Skin epidermis (tissue), 12 donors: ENCODE results near the gene EMSY.

Experiments used
- H3K27ac ChIP-seq, 21 experiments: fragments of 200-600 bp; sonication (generic) in 11 of 21; one replicate each; pipeline ENCODE4 v1.5.0; 2020; ENCODE audit warnings: mild to moderate bottlenecking in 3 of 21, inconsistent platforms in 2 of 21, moderate library complexity in 2 of 21
- H3K4me3 ChIP-seq, 7 experiments: fragments of 200-600 bp; sonication (generic) in 2 of 7; one replicate each; pipeline ENCODE4 v1.5.0; 2020; ENCODE audit warnings: inconsistent platforms in 2 of 7, mild to moderate bottlenecking in 2 of 7, moderate library complexity in 1 of 7

The EMSY gene

DNA sequence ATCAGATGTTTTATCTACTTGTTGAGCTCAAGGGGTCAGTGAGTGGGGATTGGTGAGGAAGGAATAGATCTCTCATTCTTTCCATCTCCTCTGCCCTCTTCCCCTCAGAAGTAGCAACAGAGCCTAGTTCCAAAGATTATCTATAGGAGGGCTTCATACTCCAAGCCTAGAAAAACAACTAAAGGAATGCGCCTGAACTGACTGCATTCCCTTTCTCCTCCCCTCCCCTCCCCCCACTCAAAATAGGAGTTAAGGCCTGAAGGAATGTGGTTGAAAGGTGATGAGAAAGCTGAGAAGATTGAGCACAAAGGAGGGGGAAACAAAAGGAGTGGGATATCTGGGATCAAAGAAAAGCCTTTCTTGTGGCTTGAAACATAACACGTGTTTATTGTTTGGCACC lies 10.5 kb downstream of the EMSY start:
- Histone ChIP-seq H3K27ac (no peak overlapping the region), H3K4me3 (no peak overlapping the region)

DNA sequence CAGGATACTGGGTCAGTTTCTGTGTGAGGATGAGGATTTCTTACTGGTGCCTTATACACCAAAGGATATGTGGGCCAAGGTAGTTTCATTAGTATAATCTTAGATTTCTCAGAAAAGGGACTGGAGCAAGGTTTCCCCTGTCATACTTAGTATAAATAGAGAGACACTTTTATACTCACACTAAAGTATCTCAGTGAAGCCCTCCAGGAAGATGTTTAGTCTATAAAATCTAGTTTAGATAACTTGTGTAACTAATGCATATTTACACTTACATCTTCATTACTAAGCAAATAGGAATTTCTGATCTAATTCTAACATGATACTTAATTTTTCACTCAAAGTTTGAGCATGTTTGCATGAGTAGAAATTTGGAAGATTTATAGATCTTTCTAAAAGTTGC lies 11.1 kb downstream of the EMSY start:
- Histone ChIP-seq H3K27ac (no peak overlapping the region), H3K4me3 (no peak overlapping the region)

DNA sequence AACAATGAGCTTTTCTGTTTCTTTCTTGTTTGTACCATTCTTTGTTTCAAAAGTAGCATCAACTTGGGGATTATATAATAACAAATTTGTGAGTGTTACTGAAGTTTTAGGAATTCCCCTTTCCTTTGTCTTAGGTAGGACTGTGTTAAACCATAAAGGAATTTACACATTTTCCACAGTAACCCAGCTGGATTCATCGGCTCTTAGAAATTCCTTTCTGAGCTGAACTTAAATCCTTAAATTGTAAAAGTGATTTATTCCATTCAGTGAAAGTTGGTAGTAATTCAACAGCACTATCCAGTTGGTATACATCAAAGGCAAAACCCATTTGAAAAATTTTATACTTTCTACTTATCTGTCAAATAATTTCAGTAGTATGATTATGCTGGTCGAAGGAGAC lies 11.8 kb downstream of the EMSY start:
- no peak overlapping the region for H3K4me3 ChIP-seq
- H3K27ac ChIP-seq, result no peak overlapping the region

DNA sequence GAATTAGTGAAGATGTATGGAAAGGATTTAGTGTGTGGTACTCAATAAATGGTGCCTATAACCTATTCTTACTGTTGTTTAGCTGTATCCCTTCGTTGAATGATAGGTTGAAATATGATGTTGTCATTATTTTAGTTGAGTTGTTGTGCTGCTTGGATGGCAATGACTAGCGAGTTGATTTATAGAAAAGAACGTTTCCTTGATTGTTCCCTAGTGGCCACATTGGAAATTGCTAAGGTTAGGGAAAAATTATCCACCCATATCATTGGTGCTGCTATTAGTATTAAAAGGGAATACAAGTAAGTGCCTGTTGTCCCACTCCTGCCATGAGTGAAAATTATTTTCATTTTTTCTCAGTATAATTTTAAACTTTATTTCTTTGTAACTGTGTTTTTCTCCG lies 14.5 kb downstream of the EMSY start:
- H3K27ac ChIP-seq, result no peak overlapping the region
- no peak overlapping the region for H3K4me3 ChIP-seq

DNA sequence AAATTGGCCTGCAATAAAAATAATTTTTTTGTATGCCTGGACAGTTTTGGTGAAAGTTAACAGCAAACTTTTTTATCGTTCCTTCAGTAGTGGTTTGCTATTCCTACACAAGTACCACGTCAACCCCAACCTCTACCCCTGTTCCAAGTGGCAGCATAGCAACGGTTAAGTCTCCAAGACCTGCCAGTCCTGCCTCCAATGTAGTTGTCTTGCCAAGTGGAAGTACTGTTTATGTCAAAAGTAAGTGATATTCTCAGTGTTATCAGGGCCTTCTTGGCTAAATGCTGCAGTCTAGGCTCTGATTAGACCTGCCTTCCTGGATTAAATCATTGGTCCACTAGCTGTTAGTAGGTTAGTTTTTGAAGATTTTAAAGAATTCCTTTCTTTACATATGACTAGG lies 15.0 kb downstream of the EMSY start:
- no peak overlapping the region for H3K4me3 ChIP-seq
- H3K27ac ChIP-seq, result no peak overlapping the region

DNA sequence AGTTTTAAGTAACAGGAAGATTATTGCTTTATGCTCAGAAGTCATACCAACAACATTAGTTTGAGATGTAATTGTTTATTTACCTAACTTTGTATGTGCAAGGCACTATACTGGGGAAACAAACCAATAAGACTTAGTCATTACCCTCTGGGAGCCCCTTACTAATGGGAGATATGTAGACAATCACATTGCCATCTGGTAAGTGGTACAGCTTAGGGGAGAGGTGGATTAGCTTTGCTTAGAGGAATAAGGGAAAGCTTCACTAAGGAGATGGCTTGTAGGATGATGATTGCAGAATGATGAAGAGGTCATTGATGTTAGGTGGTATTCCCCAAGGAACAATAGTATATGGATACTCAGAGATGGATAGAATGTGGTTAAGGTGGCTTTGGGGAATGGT lies 17.5 kb downstream of the EMSY start:
- Histone ChIP-seq H3K4me3 (no peak overlapping the region), H3K27ac (no peak overlapping the region)

DNA sequence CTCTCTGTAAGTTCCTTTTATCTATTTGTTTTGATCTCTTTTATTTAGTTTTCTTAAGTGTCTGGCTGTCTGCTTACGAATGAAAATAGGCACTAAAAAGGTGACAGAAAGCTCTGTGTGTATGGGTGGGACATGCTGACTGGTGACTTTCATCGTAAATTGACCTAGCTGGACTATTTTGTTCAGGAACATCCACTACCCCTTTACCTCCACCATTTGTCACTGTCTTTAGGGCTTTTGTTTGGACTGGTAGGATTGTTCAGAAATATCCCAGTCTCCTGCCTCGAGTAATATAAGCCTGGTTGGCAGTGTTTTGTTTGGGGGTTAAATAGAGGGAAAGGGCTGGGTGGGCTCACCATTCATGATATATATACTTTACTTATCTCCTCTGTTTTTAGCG lies 20.9 kb downstream of the EMSY start:
- Histone ChIP-seq H3K27ac (no peak overlapping the region), H3K4me3 (no peak overlapping the region)

DNA sequence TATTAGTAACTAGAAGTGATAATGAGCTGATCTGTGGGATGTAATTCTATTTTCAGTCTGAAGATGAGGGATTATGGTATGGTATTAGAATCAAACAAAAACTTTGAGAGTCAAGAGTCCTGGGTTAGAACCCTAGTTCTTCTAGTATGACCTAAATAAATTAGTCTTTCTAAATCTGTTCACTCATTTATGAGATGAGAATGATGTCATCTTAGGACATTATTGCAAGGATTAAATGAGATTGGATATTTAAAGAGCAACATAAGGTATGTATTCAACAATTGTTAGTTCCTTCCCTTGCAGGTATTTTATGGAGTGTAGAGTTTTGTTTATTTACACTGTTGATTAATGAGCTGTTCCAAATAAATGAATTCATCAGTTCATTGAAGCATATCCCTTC lies 21.8 kb downstream of the EMSY start:
- Histone ChIP-seq H3K4me3 (no peak overlapping the region), H3K27ac (no peak overlapping the region)

DNA sequence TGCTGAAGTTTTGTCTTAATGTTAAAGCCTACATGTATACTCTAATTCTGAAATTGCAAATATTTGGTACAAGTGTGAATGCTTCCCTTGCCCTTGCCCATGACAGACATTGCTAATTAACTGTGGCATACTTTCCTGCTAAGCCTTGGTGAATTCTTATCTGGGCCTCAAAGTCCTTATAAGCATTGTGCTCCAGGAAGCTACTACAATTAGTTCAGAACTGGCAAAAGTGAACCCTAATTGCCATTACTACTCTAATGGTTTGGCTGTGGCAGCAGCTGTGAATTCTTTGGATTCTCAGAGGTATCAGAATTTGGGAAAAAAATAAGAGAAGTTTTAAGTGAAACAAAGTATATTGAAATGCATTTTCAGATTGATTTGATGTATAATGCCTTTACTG lies 24.3 kb downstream of the EMSY start:
- no peak overlapping the region for H3K27ac ChIP-seq
- no peak overlapping the region for H3K4me3 ChIP-seq

DNA sequence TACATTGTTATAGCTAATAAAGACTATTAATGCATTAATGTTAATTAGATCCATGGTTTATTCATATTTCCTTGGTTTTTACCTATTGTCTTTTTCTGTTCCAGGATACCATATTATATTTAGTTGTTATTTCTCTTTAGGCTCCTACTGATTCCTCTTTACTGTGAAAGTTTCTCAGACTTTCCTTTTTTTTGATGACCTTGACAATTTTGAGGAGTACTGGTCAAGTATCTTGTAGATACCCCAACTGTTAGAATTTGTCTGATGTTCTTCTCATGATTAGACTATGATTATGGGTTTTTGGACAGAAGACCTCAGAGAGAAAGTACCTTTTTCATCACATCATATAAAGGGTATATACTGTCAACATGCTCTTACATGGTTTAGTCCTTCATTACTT lies 26.6 kb downstream of the EMSY start:
- Histone ChIP-seq H3K27ac (no peak overlapping the region), H3K4me3 (no peak overlapping the region)

DNA sequence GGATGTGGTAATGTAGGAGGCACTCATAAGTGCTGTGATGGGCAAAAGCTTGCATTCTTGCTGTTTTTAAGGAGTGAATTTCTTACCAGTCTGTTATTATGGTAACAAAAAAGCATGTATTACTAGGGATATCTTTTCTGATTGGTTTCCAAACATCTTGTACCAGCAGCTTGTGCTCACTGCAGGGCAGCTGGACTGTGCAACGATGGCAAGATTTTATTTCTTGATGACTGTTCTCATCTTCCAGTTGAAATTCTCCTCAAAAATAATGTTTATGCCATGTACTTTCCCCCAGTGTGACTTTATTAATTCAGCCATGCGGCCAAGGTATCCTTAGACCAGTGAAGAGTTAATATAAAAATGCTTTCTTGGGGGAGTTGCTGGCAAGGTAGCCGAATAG lies 35.4 kb downstream of the EMSY start:
- Histone ChIP-seq H3K27ac (no peak overlapping the region), H3K4me3 (no peak overlapping the region)

DNA sequence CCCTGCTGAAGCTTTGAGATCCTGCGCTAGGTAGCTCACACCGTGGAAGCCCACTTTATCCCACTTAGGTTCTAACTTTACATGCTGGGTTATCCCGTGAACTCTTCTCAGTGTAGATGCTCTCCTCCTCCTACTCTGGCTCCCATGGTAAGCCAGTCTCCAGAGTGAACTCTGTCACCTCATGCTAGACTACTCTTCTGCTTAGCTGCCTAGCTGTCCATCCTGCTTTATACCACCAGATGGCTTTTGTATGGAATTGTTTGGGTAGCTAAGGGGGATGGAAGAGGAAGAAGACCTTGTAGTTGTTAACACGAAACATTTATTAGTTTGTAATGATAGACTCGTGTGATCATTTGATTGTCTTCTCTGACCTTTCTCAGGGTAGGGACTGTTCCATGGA lies 46.8 kb downstream of the EMSY start:
- no peak overlapping the region for H3K27ac ChIP-seq

DNA sequence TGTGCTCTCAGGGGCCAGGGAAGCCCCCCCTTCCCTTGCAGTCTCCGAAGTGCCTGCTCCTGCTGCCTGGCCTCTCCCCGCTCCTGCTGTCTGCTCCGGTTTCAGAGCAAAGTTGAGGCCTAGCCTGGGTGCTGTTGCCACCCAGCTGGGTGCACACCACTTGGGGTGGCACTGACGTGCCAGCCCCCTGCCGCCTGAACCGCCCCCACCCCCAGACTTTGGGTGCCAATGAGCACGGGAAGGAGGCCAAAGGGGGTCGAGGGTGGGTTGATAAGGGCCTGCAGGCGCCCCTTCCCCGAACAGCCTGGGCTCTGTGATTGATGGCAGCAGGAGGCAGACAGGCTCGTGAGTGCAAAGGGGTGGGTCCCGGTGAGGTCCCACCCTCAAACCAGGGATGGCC lies 48.2 kb downstream of the EMSY start:
- H3K4me3 ChIP-seq, result no peak overlapping the region
- no peak overlapping the region for H3K27ac ChIP-seq

More for the DNA sequence above, 46.8 kb downstream of the EMSY start:
- H3K4me3 ChIP-seq, result no peak overlapping the region

DNA sequence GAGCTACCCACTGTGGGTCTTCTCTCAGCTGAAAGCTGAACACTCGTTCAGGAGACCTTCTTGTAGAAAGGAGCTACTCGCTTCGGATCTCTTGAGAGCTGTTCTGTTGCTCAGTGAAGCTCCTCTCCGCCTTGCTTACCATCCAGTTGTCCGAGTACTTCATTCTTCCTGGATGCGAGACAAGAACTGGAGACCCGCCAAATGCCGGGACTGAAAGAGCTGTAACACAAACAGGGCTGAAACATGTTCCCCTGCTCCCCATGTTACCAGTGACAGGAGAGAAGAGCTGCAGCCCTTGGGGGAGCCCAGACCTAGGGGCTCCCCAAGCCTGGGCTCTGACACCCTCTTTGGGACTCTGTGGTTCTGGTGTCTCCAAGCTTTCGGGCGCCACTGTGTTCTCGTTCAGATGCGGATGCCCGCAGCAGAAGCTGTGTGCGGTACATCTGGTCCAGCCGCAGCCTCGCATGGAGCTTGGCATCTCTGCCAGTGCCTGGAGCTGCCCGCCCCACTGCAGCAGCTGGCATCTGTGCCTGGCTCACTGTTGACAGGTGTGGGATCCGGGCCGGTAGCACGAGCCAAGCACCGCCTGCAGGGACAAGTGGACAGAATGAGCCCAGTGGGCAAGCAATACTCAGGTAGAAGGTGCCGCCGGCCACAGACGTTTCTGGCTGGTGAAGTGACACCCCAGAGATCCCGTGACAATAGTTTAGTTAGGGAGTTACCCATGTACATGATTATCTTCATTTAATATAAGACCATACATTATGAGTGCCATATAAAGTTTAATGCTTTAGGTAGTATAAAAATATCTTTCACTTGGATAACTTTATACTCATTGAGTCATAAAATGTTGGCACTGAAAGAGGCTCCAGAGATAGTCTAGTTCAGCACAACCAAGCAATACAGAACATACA lies 49.1 kb downstream of the EMSY start:
- Histone ChIP-seq H3K4me3 (no peak overlapping the region), H3K27ac (peak overlapping the region in 4 of 21 experiments; percentile 28 to 76 (median 64))

DNA sequence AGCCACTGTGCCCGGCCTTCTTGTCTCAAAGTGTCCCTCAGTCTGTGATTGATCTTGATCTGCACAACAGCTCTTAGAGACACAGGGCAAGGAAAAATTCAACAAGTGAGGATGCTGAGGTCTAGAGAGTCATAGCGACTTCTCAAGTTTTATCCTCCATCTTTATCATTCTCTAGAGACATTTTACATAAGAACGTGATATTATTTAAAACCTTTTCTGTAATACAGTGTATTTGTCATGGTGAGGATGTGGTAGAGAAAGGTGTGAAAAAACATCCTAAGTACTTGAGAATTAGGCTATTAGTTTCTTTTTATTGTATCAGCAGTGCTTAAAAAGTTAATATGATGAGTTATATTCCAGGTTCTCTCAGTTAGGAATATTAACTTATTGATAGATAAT lies 50.2 kb downstream of the EMSY start:
- Histone ChIP-seq H3K27ac (peak overlapping the region in 5 of 21 experiments; percentile 21 to 76 (median 55)), H3K4me3 (no peak overlapping the region)

DNA sequence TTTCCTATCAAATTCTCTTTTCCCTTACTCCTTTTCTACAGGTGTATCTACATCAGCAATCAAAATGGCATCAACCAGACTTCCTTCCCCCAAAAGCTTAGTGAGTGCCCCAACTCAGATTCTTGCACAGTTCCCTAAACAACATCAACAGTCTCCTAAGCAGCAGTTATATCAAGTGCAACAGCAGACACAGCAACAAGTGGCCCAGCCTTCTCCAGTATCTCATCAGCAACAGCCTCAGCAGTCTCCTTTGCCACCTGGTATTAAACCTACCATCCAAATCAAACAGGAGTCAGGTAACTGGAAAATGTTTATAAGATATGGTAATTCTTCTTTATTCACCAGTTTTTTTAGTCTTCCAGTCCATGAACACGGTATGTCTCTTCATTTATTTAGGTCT lies 51.4 kb downstream of the EMSY start:
- H3K4me3 ChIP-seq, result no peak overlapping the region
- H3K27ac ChIP-seq, result peak overlapping the region in 4 of 21 experiments; percentile 18 to 76 (median 40)

DNA sequence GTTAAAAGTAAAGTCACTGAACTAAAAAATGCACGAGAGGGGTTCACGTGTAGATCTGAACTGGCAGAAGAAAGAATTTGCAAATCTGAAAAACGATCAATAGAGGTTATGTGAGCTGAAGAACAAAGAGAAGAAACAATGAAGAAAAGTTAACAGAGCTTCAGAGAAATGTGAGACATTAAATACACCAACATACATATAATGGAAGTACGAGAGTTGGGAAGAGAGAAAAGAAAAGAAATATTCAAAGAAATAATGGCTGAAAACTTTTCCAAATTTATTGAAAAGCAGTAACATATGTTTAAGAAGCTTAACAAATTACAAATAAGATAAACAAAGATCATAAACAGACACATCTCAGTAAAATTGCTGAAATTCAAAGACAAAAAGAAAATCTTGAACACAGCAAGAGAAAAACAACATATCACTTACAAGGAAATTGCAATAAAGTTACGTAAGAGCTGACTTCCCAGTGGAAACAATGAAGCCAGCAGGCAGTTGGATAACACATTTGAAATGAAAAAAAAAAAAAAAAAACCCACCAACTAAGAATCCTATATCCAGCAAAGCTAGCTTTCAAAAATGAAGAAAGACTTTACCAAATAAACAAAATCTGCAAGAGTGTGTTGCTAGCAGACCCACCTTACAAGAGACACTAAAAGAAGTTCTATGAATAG lies 56.8 kb downstream of the EMSY start:
- no peak overlapping the region for H3K4me3 ChIP-seq
- no peak overlapping the region for H3K27ac ChIP-seq

DNA sequence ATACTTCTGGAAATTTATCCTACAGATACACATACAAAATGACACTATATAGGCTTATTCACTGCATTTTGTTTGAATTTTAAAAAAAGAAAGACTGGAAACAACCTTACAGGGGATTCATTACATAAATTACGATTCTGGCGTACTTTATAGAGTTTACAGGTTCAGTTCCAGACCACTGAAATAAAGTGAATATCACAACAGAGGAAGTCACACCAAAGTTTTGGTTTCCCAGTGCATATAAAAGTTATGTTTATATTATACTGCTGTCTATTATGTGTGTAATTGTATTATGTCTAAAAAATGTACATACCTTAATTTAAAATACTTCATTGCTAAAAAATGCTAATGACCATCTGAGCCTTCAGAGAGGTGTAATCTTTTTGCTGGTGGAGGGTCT lies 62.0 kb downstream of the EMSY start:
- H3K4me3 ChIP-seq, result no peak overlapping the region
- H3K27ac ChIP-seq, result no peak overlapping the region

DNA sequence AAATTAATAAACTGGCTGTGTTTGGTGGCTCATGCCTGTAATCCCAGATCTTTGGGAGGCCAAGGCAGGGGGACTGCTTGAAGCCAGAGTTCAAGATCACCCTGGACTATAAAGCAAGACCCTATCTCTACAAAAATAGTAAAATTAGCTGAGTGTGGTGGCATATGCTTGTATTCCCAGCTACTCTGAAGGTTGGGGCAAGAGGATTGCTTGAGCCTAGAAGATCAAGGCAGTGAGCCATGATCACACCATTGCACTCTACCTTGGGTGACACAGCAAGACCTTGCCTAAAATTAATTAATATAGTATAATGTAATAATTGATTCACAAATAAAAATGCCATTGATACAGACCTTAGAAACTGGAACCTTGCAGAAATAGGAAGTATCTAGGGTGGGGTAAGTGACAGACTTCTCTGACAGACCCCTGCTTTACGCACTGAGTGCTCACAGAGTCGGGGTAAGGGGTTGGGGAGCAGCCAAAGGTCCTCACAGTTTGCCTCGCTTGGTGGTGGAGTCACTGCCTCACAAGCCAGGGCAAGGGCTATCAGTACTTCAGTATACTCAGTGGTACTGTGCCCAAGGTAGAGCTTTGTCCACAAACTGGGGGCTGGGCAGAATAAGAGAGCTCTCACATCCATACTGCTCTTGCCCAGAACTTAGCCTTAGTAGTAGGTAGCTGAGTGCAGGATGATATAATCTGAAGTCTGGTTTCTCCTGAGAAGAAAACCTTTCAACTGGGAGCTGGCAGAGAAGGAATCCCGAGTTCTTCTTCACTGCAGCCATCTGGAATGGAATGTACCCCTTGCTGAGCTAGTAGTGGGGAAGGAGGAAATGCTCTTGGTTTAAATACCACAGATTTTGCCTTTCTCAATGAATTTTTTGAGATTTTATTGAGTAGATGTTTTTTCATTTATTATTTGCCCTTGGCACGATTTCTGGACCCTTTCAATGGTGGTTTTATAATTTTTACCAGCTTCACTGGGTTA lies 65.5 kb downstream of the EMSY start:
- Histone ChIP-seq H3K27ac (peak overlapping the region in 1 of 21 experiments; percentile 20), H3K4me3 (no peak overlapping the region)
